Measurements from ENCODE around the gene JMY.

DNA sequence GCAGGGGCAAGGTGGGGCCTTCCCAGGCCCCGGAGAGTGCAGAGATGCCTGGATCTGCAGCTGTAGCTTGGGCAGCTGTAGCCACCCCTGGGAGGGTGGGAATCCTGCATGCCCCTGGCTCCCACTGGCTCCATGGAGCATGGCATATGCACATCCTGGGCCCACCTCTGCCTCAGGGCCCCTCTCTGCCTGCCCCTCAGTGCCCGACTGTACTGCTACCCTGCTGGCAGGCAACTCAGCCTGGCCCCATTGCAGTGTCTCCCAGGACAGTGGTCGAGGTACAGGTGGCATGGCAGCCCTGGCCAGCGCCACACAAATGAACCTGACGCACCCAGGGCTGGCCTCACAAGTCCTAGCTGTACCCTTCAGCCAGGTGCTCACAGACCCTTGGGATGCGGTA, 23.9 kb downstream of the JMY start:
- TF ChIP-seq POLR2AphosphoS5 (IDR thresholded peaks at IDR 0.05; ENCODE audit: borderline replicate concordance, low read depth, low read length) (no peak), EZH2 (IDR thresholded peaks at IDR 0.05) (no peak)
